Fibroblast of pulmonary artery (primary cell): ENCODE measurements around the gene IGSF3.
A peak's percentile ranks its signal among the peaks of the same experiment; 100 is the strongest.

ENCODE experiments used
- DNase-seq: peaks from one replicate; pipeline ENCODE4 v3.0.0-alpha.2; 2010; ENCODE audit warnings: low read depth
- H3K4me3 ChIP-seq: replicated peaks from 2 replicates; pipeline ENCODE4 v1.5.1; 2011; ENCODE audit warnings: low read depth, mild to moderate bottlenecking, control low read depth, low read length, moderate library complexity
- CTCF ChIP-seq: IDR thresholded peaks from 2 replicates; pipeline ENCODE4 v1.5.1; 2011; ENCODE audit warnings: mild to moderate bottlenecking, control low read depth, low read length, inconsistent platforms; ENCODE audit errors: missing control alignments

IGSF3 gene

GRCh38 chr1:116690396-116690848 is 22.9 kb upstream of the IGSF3 start:
- DNase-seq: no peak
- TF ChIP-seq CTCF: no peak
- H3K4me3 ChIP-seq: no peak overlapping the region

- no peak for DNase-seq
- H3K4me3 ChIP-seq: no peak overlapping the region
- TF ChIP-seq CTCF: no peak
Measured at GRCh38 chr1:116686723-116687352, 19.3 kb upstream of the IGSF3 start.

- no peak for TF ChIP-seq CTCF
- no peak for DNase-seq
- no peak overlapping the region for H3K4me3 ChIP-seq
Measured at GRCh38 chr1:116686175-116686574, 18.6 kb upstream of the IGSF3 start.

- no peak for TF ChIP-seq CTCF
- no peak overlapping the region for H3K4me3 ChIP-seq
- no peak for DNase-seq
Measured at GRCh38 chr1:116684575-116684974, 17.0 kb upstream of the IGSF3 start.

- TF ChIP-seq CTCF: no peak
- peak; percentile 19 for DNase-seq
Measured at GRCh38 chr1:116682641-116683221, 15.2 kb upstream of the IGSF3 start.

GRCh38 chr1:116681343-116681899 is 13.9 kb upstream of the IGSF3 start:
- no peak overlapping the region for H3K4me3 ChIP-seq
- DNase-seq: no peak
- no peak for TF ChIP-seq CTCF

More at GRCh38 chr1:116682641-116683221, 15.2 kb upstream of the IGSF3 start:
- H3K4me3 ChIP-seq: no peak overlapping the region

GRCh38 chr1:116680752-116681151 is 13.2 kb upstream of the IGSF3 start:
- DNase-seq: no peak
- TF ChIP-seq CTCF: no peak

More at GRCh38 chr1:116680752-116681151, 13.2 kb upstream of the IGSF3 start:
- H3K4me3 ChIP-seq: no peak overlapping the region
